Loucy (cell line): Measurements from ENCODE around the gene MAP3K8.

Source experiments
- H2AFZ ChIP-seq: fragments of 200-600 bp; sonication (generic); 2 replicates; pipeline ENCODE4 v1.6.0; 2016; ENCODE audit warnings: antibody characterized with exemption, mild to moderate bottlenecking, low read length, moderate library complexity
- H3F3A ChIP-seq: fragments of 200-600 bp; 2 replicates; pipeline ENCODE4 v1.6.0; 2016; ENCODE audit warnings: antibody characterized with exemption, low read depth, mild to moderate bottlenecking
- H3K27me3 ChIP-seq: fragments of 200-600 bp; sonication (generic); 2 replicates; pipeline ENCODE4 v1.6.1; 2014; ENCODE audit warnings: low read length, mild to moderate bottlenecking; ENCODE audit not compliant: insufficient read depth, poor library complexity, severe bottlenecking
- H3K36me3 ChIP-seq: fragments of 200-600 bp; sonication (generic); 2 replicates; pipeline ENCODE4 v1.6.1; 2016; ENCODE audit warnings: low read length; ENCODE audit not compliant: insufficient read depth
- H3K4me1 ChIP-seq: fragments of 200-600 bp; sonication (generic); 2 replicates; pipeline ENCODE4 v1.5.1; 2014; ENCODE audit warnings: low read length, mild to moderate bottlenecking; ENCODE audit not compliant: insufficient read depth, poor library complexity, severe bottlenecking
- H3K4me2 ChIP-seq: fragments of 200-600 bp; sonication (generic); 2 replicates; pipeline ENCODE4 v1.6.0; 2014; ENCODE audit warnings: antibody characterized with exemption, low read length, low read depth, mild to moderate bottlenecking; ENCODE audit not compliant: poor library complexity, severe bottlenecking
- H3K4me3 ChIP-seq: fragments of 200-600 bp; sonication (generic); 2 replicates; pipeline ENCODE4 v1.5.1; 2014; ENCODE audit warnings: low read length, mild to moderate bottlenecking, mixed read lengths; ENCODE audit not compliant: poor library complexity, severe bottlenecking
- H3K79me2 ChIP-seq: fragments of 200-600 bp; sonication (generic); 2 replicates; pipeline ENCODE4 v1.6.1; 2014; ENCODE audit warnings: low read length; ENCODE audit not compliant: insufficient read depth
- H3K9ac ChIP-seq: fragments of 200-600 bp; sonication (generic); 2 replicates; pipeline ENCODE4 v1.6.0; 2014; ENCODE audit warnings: mild to moderate bottlenecking, low read depth, low read length, moderate library complexity; ENCODE audit not compliant: poor library complexity, severe bottlenecking
- H3K9me2 ChIP-seq: fragments of 200-600 bp; sonication (generic); replicated peaks from 2 replicates; pipeline ENCODE4 v1.6.1; 2016; ENCODE audit warnings: low read depth, low read length, mixed read lengths
- H3K9me3 ChIP-seq: fragments of 200-600 bp; sonication (generic); 2 replicates; pipeline ENCODE4 v1.6.1; 2014; ENCODE audit warnings: mild to moderate bottlenecking, antibody characterized with exemption, low read length, low read depth; ENCODE audit not compliant: insufficient read depth
- H4K20me1 ChIP-seq: fragments of 200-600 bp; sonication (generic); 2 replicates; pipeline ENCODE4 v1.6.0; 2014; ENCODE audit warnings: antibody characterized with exemption, low read length, mild to moderate bottlenecking; ENCODE audit not compliant: insufficient read depth, poor library complexity, severe bottlenecking
- EZH2phosphoT487 ChIP-seq: fragments of 200-600 bp; IDR thresholded peaks from 2 replicates; pipeline ENCODE4 v1.6.1; 2018; ENCODE audit warnings: antibody characterized with exemption, mild to moderate bottlenecking, moderate library complexity, borderline replicate concordance
- TF ChIP-seq, protein P1 (sequence below): fragments of 200-600 bp; sonication (generic); conservative IDR thresholded peaks from 2 replicates; pipeline ENCODE4 v1.5.1; 2014; ENCODE audit warnings: mild to moderate bottlenecking, antibody characterized with exemption, low read length

The MAP3K8 gene

DNA sequence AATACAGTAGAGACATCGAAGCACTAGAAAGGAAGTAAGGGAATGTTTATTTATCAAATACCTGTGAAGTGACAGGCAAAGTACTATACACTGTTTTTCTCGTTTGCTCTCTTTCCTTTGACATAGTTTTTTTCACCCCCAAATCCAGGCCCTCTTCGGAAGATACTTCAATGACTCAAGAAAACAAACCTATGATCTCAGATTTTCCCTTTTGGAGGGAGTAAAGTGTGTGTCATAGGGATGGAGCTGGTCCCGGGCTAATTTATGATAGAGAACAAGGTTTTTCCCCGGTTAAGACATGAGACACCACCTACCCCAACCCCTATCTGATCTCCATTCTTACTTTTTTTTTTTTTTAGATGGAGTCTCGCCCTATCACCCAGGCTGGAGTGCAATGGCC is 61.7 kb downstream of the MAP3K8 start:
- Histone ChIP-seq H2AFZ (no peak overlapping the region), H3K9me2 (no peaks in the 10 kb centered on the region), H3K27me3 (no peaks in the 10 kb centered on the region), H3K4me1 (peaks cover 76% of the 10 kb centered on the region), H3K4me2 (no peak overlapping the region), H3K36me3 (no peaks in the 10 kb centered on the region), H3K9ac (no peak overlapping the region), H3K4me3 (no peak overlapping the region), H3K9me3 (no peaks in the 10 kb centered on the region), H3K79me2 (no peaks in the 10 kb centered on the region), H3F3A (peaks cover 5% of the 10 kb centered on the region; the same call in 1 of the 2 replicates), H4K20me1 (no peaks in the 10 kb centered on the region)
- TF ChIP-seq EZH2phosphoT487: no peak

DNA sequence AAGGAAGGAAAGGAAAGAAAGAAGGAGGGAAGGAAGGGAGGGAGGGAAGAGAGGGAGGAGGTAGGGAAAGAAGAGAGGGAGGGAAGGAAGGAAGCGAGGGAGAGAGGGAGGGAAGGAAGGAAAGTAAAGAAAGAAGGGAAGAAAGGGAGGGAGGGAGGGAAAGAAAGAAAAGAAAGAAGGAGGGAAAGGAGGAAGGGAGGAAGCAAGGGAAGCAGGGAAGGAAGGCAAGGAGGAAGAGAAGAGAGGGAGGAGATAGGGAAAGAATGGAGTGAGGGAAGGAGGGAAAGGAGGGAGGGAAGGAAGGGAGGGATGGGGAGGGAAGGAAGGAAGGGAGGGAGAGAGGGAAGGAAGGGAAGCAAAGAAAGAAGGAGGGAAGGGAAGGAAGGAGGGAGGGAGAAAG is 65.8 kb downstream of the MAP3K8 start:
- no peak overlapping the region for H3K4me3 ChIP-seq
- no peak overlapping the region for H3K9ac ChIP-seq
- no peaks in the 10 kb centered on the region for H4K20me1 ChIP-seq
- no peaks in the 10 kb centered on the region for H3K27me3 ChIP-seq
- no peaks in the 10 kb centered on the region for H3K9me2 ChIP-seq
- no peaks in the 10 kb centered on the region for H3K79me2 ChIP-seq
- no peak for TF ChIP-seq EZH2phosphoT487
- TF ChIP-seq, protein P1, sequence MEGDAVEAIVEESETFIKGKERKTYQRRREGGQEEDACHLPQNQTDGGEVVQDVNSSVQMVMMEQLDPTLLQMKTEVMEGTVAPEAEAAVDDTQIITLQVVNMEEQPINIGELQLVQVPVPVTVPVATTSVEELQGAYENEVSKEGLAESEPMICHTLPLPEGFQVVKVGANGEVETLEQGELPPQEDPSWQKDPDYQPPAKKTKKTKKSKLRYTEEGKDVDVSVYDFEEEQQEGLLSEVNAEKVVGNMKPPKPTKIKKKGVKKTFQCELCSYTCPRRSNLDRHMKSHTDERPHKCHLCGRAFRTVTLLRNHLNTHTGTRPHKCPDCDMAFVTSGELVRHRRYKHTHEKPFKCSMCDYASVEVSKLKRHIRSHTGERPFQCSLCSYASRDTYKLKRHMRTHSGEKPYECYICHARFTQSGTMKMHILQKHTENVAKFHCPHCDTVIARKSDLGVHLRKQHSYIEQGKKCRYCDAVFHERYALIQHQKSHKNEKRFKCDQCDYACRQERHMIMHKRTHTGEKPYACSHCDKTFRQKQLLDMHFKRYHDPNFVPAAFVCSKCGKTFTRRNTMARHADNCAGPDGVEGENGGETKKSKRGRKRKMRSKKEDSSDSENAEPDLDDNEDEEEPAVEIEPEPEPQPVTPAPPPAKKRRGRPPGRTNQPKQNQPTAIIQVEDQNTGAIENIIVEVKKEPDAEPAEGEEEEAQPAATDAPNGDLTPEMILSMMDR: no peak
- peaks cover 19% of the 10 kb centered on the region; the same call in 1 of the 2 replicates for H3F3A ChIP-seq
- H2AFZ ChIP-seq: no peak overlapping the region
- H3K4me1 ChIP-seq: peaks cover 75% of the 10 kb centered on the region
- no peaks in the 10 kb centered on the region for H3K36me3 ChIP-seq
- H3K4me2 ChIP-seq: no peak overlapping the region
- H3K9me3 ChIP-seq: no peaks in the 10 kb centered on the region

DNA sequence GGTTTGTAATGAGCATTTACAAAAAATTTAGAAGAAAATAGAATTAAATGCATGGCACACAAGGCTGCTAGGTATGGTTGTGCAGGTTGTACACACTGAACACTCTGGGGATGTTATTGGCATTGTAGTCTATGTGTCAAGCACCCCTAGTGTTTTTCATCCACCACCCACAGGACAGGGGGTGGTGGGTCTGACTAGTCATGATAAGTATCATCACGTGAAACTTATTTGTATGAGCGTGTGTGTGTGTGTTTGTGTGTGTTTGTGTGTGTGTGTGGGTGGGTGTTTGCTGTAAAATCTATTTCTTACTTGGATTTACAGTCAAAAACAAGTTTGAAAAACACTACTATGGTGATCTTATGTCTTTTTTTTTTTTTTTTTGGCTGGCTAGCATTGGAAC is 66.5 kb downstream of the MAP3K8 start:
- H3K9me2 ChIP-seq: no peaks in the 10 kb centered on the region
- H4K20me1 ChIP-seq: no peaks in the 10 kb centered on the region
- TF ChIP-seq, protein P1: no peak
- no peak for TF ChIP-seq EZH2phosphoT487
- H3K79me2 ChIP-seq: no peaks in the 10 kb centered on the region
- H3K27me3 ChIP-seq: no peaks in the 10 kb centered on the region
- H2AFZ ChIP-seq: no peak overlapping the region
- no peak overlapping the region for H3K9ac ChIP-seq
- H3K4me2 ChIP-seq: peak overlapping the region; percentile 76
- no peak overlapping the region for H3K4me3 ChIP-seq
- no peaks in the 10 kb centered on the region for H3K9me3 ChIP-seq
- no peaks in the 10 kb centered on the region for H3K36me3 ChIP-seq
- H3K4me1 ChIP-seq: peaks cover 75% of the 10 kb centered on the region
- H3F3A ChIP-seq: peaks cover 19% of the 10 kb centered on the region; the same call in 1 of the 2 replicates

DNA sequence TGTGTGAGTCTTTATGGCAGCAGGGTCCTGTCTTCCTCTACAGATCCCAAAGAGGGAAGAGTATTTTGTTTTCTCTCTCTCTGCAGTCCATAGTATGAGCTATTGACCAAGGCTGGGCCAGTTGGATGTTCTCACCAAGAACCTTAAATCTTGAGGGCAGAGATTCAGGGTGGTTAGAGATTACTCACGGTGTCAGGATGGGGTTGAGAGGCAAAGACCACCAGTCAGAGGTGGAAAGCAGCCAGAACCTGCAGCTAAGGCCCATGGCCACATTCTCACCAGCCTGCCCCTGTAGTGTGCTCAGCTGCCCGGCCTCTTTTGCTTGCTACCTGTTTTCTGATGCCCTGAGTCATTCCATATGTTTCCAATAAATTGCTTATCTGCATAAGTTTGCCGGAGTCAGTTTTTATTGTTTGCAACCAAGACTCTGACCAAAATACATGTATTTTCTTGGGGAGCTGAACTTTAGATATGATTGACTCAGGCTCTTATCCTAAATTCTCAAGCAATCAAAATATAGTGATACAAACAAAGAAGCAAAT is 67.0 kb downstream of the MAP3K8 start:
- Histone ChIP-seq H2AFZ (no peak overlapping the region), H3K4me1 (peaks cover 77% of the 10 kb centered on the region)

More for the DNA sequence above, 67.0 kb downstream of the MAP3K8 start:
- Histone ChIP-seq H3K4me2 (peak overlapping the region; percentile 76), H3K79me2 (no peaks in the 10 kb centered on the region), H3K9me3 (no peaks in the 10 kb centered on the region), H3K36me3 (no peaks in the 10 kb centered on the region), H3K9ac (peak overlapping the region; percentile 61), H4K20me1 (no peaks in the 10 kb centered on the region), H3F3A (peaks cover 19% of the 10 kb centered on the region; the same call in 1 of the 2 replicates), H3K4me3 (peak overlapping the region; percentile 62), H3K9me2 (no peaks in the 10 kb centered on the region), H3K27me3 (no peaks in the 10 kb centered on the region)
- TF ChIP-seq, protein P1: no peak
- TF ChIP-seq EZH2phosphoT487: no peak
